OCI-M1 (cell line): ENCODE data around the gene STXBP6.

Experiments used
- DNase-seq: peaks from one replicate; lab custom pipeline; 2025; lab: John Stamatoyannopoulos, UW

The STXBP6 gene

DNA sequence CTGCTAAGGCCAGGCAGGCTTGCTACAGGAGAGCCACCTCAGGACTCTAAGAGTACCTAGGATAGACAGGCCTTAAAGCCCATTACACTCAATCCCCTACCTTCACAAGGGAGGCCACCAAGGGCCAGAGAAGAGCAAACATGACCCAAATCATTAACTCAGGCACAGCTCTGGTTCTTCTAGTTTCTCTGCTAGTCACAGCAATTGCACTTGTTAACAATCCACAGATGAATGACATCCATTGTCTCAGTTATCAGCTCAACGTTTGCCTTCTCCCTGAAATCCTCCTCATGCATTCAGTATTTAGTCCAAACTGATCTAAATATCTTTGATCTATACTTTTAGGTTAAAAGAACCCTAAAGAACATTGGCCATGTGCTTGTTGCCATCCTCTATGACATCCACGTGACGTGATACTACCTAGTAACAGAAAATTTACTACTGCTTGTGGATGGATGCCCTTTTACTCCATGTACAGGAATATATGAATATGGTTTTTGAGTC lies 164.5 kb downstream of the STXBP6 start:
- DNase-seq, result no peak

DNA sequence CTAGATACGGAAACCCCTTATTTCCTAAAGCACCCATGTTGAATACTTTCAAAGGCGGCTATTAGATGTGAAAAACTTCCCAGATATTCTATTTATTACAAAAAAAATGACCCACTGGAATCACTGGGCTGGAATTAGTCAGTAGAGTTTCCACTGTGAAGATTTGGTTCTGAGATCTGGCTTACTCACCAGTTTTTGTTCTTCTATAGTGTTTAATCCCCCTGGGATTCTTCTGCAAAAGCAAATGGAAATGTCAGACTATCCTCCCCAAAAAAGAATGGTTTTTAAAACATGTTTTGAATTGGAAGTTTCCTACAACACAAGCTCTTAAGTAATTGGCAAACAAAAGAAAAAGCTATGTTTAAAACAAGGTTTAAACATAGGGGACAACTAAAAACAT lies 166.4 kb downstream of the STXBP6 start:
- no peak for DNase-seq

DNA sequence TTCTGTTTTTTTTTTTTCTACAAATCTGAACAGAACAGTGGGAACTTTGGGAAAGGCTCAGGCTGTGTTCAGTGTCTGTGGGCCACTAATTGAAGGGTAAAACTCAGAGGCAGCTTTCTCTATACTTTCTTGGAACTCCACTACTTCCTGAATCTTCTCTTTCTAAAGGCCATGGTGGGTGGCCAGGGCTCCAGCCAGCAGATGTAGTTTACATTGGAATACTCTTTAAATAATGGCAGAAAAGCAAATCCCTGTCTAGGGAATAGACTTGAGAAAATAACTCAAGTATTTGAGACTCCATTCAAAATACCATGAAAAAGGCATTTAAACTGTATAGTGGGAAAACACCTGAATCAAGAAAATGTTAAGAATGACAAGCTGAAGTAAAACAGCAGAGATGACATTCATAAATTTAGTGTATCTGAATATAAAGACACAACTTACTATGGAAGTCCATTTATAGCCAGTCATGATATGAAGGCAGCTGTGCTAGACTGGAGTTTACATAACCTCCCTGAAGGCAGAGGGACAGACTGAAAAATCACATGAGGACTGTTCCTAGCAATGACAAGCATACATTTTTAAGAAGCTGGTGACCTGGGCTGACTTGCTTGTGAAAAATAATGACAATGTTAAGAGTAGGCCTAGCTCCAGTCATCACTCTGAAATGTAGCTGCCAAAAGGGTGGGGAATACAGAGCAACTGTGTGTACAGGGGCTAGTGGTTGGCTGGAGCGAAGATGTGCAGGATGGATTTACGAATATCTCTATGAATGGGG lies 168.6 kb downstream of the STXBP6 start:
- DNase-seq, result no peak

DNA sequence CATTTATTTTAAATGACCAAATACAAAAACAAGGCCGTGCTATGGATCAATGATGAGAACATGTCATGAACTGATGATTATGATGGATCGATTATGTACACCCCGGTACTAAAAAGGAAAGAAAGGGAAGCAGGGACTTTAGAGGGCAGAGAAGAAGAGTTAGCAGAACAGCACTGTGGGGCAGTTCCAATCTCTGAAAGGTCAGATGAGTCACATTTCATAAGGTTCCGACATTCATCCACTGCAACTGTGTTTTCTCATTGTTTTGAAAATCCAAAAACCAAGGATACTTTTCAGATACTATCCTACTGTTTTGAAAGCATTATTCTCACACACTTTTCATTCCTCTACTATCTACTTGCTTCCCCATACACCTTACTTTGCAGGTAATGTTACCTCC lies 169.3 kb downstream of the STXBP6 start:
- no peak for DNase-seq

DNA sequence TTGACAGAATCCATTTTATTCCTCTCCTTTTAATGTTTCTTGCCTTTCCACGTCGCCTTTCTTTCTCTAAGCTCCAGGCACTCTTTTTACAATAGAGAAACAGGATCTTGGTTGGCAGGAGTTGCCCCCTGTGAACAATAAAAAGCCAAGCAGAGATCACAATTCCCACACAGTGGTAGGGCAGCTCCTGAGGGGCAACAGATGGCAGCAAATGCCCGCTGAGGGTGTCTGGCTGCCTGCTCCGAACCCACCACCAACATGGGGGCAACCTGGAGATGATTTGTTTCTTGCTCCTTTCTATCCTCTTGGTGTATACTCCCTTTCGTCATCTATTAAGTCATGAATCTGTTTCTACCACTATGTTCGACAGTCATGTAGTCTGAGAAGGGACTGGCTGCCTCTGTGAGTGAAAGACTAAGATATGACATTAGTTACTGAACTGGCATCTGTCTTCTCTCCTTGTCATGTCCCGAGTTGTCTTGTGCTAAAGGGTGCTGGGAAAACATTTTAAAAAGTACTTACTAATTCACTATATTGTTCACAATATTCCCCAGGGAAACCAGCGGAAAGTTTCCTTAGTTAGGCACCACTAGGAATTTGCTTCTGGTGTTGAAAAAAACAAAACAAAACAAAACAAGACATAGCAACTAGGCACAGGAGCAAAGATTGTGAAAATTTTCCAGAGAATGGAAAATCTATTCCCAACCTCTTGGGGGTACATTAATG lies 170.1 kb downstream of the STXBP6 start:
- no peak for DNase-seq

DNA sequence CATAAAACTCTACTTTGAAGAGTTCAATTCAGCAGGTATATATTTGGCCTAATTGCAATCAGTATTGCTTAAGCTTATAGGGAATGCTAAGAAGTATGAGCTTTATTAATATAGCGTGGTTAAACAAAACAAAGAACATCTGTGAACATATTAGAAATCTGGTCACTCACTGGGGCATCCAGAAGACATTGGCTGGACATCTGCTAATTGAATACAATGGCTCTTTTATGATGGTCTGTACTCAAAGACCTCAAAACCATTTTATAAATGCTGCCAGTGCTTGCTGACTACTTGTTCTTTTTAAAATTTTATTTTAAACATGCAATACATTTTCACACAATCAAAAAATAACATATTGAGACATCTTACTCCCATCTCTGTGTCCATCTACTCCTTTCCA lies 173.0 kb downstream of the STXBP6 start:
- DNase-seq, result no peak

DNA sequence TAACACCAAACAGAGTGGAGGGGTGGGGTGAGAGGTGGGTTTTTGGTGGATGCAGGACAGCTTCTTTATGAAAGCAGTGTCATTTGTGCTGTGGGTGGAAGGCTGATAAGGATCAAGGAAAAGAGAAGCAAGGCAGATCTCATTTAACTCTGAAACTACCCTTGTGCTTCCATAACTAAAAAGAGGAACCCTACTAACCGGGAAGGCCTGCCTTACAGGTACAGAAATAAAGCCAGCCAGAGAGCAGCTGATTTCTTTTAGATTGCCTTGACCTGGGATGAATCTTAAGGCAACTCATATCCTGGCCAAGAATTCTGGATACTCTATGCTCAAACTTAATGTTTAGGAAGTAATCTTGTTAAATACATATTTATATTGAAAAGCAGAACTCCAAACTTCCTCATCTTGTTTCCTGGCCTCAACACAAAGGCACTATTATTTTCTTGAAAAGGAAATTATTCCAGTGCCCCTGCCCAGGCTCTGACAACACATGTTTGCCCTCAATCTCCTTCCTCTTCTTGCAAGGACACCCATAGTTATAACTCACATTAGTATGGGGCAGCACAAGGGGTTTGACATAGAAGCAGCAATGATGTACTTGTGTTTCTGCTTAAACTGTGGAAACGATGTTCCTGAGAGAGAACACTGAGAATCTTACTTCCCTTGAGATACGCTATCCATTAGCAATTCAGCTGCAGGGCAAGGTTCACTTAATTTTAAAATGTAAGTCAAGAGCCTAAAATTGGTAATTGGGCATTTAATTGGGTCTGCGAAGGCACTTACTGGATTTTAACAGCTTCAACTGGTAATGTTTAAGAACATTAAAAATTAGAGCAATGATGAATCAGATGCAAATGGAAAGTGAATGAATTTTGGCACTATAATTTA lies 173.7 kb downstream of the STXBP6 start:
- DNase-seq, result peak; percentile 53

DNA sequence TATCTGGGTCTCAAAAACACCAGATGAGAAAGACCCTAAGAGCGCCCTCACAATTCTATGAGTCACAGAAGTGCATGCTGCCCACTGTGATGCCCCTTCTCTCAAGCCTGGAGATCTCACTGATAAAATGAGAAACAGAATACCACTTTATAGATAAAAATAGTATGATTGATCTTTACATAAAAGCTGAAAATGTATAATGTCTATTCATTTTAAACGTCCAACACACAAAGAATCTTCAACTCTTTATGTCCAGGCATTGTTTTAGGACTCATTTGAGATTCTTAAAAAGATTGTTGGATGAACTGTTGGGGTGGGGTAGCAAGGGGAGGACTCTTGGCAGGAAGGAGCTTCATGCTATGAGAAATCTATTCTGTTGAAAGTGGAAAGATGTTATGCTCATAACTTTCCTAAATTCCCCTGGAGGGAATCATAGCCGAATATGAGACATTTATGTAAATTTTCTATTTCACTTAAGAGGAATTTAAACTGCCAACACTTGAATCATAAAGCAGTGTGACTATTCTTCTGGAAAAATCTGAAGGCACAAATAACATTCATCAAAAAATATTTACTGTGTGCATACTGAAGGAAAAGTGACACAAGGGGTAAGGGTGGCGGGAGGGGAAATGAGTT lies 174.6 kb downstream of the STXBP6 start:
- no peak for DNase-seq

DNA sequence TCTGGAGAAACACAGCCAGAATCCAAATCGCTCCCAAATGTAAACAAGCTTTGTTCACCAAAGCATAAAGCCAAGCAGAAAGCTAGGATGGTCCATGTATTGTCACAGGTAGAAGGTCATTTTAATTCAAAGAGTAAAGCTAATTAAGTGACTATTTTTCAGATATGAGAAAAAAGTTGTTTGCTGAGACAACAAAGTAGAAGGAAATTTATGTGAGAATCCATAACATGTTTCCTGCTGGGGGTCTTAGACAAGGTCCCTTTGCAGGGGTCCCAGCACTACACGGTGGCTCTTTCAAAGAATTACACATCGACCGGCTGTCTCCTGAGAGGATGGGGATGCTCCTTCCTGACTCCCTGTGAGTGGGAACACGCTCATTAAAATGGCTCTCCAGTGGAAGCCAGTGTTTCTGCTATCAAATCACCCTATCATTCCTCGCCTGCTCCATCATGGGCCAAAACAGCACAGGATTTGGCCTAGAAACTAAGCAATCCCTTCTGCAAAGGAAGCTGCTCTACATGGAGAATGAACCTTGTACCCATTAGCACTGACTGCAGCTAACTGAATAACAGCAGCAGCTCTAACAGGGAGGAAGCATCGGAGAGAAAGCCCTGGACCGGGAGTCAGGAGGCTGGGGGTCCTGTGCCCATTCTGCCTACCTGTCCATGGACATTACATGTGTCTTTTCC lies 175.3 kb downstream of the STXBP6 start:
- DNase-seq, result no peak

DNA sequence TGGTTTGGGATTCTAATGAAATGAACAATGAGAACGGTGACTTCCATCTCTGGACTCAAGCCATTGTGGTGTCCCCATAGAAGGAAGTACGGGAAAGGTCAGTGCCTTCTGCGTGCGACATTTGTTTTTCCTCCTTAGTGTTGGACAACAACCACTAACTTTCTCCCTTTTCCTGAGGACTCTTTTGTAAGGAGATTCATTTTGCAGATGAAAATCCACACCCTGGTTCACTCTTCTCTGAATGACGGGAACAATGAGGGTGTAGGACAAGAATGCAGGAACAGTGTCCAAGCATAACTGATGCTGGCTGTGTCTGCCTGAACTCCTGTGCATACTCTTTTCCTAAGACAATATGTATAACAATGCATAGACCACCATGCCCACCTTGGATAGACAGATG lies 176.4 kb downstream of the STXBP6 start:
- no peak for DNase-seq

DNA sequence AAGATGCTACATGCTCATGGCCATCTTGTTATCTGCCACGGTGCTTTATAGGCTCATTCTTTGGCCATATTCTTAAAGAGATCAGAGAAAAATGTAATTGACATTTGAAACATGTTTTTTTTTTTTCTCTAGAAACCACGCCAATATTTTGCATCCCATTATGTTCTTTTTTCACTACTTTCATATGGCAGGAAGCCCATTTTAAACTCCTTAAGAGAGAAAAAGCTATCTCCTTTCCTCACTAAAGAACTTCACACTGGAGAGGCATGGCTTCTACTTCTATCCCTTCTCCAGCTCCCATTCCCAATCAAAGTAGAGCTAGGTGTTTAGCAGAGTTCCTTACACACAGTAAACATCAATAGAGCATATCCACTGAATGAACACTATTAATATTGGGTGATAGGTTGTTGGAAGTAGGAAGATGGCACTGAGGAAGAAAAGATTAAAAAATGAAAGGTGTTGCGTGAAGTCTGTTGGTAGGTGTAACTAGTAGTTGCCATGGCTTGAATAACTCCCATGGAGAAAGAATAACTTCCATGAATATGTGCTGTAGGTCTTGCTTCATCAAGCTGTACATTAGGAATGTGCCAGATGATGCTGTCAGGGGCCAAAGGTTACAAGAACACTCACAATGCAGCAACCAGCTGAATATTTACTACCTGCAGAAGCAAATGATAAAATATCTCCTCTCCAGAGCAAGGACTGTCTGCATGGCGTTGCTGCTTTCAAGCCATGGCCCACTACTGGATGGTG lies 178.8 kb downstream of the STXBP6 start:
- no peak for DNase-seq

DNA sequence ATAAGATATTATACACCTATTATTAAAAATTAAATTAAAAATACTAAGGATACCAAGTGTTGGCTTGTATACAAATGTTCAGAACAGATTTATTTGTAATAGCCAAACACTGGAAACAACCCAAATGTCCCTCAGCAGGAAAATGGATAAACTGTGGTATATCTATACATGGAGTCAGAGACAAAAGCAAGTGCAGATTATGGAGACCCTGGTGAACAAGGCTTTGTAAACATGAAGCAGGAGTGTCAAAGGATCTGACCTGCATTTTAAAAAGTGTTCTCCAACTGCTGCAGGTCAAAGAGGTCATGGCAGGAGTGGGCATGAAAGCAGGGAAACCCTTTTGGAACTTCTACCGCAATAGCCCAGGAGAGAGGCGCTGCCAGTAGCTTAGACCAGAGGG lies 181.6 kb downstream of the STXBP6 start:
- DNase-seq, result no peak

DNA sequence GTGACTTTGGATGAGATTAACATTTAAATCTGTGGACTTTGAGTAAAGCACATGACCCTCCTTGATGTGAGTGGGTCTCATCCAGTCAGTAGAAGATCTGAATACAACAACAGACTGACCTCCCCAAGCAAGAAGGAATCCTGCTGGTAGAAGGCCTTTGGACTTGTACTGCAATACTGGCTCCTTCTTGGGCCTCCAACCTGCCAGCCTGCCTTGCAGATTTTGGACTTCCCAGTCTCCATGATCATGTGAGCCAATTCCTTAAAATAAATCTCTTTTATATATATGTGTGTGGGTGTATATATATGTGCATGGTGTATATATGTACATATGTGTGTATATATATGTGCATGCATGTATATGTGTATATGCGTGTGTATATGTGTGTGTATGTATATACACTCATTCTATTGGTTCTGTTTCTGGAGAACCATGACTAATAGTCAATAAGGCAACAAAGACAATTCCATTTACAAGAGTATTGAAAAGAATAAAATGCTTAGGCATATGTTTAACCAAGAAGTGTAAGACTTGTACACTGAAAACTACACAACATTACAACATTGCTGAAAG lies 183.8 kb downstream of the STXBP6 start:
- no peak for DNase-seq

DNA sequence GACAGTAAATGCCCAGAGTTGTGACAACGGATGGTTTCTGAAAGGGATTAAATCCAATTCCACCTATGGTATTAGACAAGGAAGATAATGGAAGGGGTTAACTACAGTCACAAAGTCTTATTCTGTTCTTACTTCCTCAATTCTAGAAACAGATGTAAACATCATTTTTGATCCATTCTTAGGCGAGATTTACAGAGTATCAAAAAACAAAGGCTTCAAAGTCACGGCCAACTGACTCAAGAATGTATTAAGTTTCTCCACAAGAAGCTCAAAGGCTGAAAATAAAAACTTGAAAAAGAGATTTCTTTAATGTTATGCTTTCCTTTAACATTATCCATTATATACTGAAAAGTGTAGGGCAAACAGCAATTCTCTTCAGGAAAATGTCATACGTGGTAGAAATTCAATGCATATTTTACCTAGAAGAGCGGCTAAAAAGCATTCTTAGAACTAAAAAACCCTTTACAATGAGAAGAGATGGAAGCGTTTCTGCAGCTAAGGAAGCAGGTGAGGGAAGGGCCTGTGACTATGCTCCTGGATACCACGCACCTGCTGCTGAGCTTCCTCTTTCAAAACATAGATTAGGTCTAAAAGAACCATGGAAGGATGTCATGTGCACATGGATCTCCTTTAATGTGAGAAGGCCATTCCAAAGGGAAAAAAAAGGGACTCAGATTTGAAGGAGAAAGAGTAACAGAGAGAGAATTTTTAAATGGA lies 185.8 kb downstream of the STXBP6 start:
- DNase-seq, result peak; percentile 28

DNA sequence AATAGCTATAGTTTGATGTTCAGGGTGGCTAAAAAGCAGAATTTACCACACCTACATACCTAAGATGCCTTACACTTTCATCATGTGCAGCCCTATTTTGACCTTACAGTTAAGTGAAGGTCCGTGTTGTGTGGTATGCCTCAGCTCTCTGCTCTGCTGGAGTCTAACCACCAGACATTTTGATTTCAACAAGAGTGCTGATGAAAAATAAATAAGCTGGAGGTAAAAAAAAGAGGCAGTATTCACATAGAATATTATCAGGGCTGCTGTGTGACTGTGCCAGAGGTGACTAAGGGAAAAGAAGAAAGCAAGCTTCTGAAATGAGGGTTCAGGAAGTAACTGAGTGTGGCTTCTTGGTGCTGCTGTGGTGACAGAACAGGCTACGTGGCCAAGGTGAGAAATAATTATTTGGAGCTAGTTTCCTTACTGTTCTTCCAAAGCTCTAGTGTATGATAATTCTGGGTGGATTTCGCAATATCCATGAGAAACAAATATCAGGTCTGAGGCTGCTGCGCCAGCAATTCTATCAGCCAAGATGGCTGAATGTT lies 188.8 kb downstream of the STXBP6 start:
- DNase-seq, result peak; percentile 31

DNA sequence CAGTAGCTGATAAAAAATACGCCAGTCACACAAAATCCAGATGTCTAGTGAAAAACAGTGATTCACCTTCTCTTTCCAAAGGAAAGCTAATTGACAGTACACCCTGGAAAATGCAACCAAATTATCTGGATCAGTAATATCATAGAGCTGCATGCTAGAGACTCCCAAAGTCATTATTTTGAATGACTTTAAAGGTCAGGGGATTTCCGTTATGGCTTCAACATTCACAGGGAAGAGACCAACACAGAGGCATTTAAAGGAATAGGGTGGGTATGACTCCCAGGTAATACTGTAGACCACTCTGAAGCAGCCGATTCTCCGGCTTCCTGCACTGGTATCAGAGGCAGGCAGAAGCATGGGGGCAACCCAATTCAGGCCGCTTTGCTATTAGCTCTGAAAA lies 190.4 kb downstream of the STXBP6 start:
- DNase-seq, result no peak

DNA sequence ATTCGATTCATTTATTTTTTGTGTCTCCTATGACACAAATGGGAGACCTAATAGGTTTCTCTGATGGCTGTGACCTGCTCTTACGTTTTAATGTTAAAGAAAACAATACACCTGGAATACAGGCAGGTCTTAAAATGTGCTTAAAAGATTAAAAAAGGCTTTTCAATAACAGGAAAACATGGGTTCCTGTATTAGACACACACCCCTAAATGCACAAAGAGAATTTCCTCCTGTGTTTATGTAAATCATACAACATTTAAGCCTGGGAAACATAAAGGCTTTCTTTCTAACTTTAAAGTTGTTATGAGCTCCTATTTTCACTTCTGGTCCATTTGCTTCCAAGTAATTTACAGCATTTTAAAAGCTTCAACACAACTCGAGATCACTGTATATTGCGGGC lies 191.3 kb downstream of the STXBP6 start:
- DNase-seq, result no peak

DNA sequence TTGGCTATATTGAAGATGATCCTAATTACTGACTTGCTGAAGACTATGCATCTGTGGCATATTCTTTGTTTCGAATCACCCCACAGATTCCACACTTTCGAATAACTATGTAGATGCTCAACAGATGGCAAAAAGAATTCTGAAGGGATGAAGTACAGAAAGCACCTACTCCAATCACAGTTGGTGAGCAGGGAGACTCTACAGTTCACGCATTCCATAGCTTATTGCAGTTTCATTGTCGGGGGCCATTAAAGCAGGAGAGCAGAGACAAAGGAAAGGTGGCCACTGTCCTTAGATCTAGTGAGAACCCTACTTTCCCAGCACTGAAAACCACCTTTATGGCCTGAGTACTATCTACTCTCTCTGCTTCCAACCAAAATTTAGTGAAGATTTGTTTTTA lies 191.9 kb downstream of the STXBP6 start:
- no peak for DNase-seq

DNA sequence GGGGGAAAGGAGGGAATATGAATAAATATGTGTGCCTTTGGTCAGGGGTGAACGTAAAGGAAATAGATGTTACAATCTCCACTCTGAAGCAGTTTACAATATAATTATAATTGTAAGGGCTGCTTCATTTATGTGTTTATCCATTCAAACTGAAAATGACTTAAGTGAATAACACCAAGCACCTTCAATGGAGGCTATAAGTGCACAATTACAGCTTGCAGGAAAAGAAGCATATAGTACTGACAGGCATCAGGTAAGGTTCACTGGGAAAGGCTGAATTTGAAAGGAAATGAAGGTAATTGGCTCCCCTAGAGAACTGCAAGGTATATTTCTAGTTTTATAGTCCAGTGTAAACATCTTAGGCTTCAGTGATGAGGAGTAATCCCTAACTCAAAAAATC lies 192.7 kb downstream of the STXBP6 start:
- no peak for DNase-seq
